ENCODE data around the gene IL1B.

The IL1B gene

DNA sequence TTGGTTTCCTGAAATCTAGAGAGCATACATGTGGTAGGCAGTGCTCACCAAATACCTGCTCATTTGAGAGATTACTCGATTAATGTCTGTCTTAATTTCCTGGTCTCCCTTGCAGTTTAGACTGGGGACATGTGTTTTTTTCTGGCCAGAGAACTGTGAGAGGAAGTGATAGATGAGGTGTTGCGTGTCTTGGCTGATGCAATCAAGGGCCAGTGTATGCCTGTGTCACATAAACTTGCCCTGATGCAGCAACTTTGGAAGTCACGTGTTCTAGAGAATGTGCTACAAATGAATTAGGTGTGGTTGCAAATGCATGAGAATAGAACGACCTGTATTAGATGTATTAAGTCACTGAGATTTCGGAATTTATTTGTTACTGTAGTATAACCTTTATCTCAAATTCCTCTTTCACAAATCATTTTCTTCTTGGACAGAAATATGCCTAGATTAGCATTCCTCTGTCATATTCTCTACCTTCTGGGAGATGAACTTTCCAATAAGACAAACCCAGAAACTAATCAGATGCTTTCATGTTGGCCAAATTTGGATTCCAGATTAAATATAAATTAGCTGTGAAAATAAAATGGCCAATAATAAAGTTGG, 42.3 kb downstream of the IL1B start:
- H3K4me2 ChIP-seq (ENCODE audit: low read length), result 0 out of 2 replicates have a peak overlapping the region, but pooled peaks have one; percentile 32

GRCh38 chr2:112793449-112793978, 43.1 kb downstream of the IL1B start:
- H3K27me3 ChIP-seq (ENCODE audit: insufficient read depth, low read length), result no peaks in the 10 kb centered on the region
- no peaks in the 10 kb centered on the region for H4K20me1 ChIP-seq (ENCODE audit: insufficient read depth, low read length)
- H3K36me3 ChIP-seq (ENCODE audit: insufficient read depth, low read length), result no peaks in the 10 kb centered on the region
- H3K27ac ChIP-seq (ENCODE audit: low read depth, low read length, poor library complexity, severe bottlenecking), result no peak overlapping the region
- no peaks in the 10 kb centered on the region for H3K9me3 ChIP-seq (ENCODE audit: low read length)
- H3F3A ChIP-seq (ENCODE audit: insufficient read depth, low read length), result no peaks in the 10 kb centered on the region
- no peak overlapping the region for H2AFZ ChIP-seq (ENCODE audit: low read length)
- no peak overlapping the region for H3K4me2 ChIP-seq (ENCODE audit: low read length)
- peaks cover 12% of the 10 kb centered on the region for H3K4me1 ChIP-seq (ENCODE audit: insufficient read depth, low read length, severe bottlenecking)
- no peaks in the 10 kb centered on the region for H3K79me2 ChIP-seq (ENCODE audit: insufficient read depth, low read length)
- no peaks in the 10 kb centered on the region for H3K9me2 ChIP-seq (ENCODE audit: low read depth, low read length)
- no peak overlapping the region for H3K9ac ChIP-seq (ENCODE audit: low read length)
- H3K4me3 ChIP-seq (ENCODE audit: low read depth, low read length, poor library complexity, severe bottlenecking), result no peak overlapping the region
- TF ChIP-seq, protein P1, sequence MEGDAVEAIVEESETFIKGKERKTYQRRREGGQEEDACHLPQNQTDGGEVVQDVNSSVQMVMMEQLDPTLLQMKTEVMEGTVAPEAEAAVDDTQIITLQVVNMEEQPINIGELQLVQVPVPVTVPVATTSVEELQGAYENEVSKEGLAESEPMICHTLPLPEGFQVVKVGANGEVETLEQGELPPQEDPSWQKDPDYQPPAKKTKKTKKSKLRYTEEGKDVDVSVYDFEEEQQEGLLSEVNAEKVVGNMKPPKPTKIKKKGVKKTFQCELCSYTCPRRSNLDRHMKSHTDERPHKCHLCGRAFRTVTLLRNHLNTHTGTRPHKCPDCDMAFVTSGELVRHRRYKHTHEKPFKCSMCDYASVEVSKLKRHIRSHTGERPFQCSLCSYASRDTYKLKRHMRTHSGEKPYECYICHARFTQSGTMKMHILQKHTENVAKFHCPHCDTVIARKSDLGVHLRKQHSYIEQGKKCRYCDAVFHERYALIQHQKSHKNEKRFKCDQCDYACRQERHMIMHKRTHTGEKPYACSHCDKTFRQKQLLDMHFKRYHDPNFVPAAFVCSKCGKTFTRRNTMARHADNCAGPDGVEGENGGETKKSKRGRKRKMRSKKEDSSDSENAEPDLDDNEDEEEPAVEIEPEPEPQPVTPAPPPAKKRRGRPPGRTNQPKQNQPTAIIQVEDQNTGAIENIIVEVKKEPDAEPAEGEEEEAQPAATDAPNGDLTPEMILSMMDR (IDR thresholded peaks at IDR 0.05; ENCODE audit: low read length), result no peak
- TF ChIP-seq EZH2 (IDR thresholded peaks at IDR 0.05; ENCODE audit: borderline replicate concordance, low read length), result no peak

More for the DNA sequence above, 42.3 kb downstream of the IL1B start:
- Histone ChIP-seq H3K9ac (ENCODE audit: low read length) (no peak overlapping the region), H3K9me2 (ENCODE audit: low read depth, low read length) (no peaks in the 10 kb centered on the region), H3K9me3 (ENCODE audit: low read length) (no peaks in the 10 kb centered on the region), H3K36me3 (ENCODE audit: insufficient read depth, low read length) (no peaks in the 10 kb centered on the region), H3K27me3 (ENCODE audit: insufficient read depth, low read length) (no peaks in the 10 kb centered on the region), H3K27ac (ENCODE audit: low read depth, low read length, poor library complexity, severe bottlenecking) (no peak overlapping the region), H3F3A (ENCODE audit: insufficient read depth, low read length) (no peaks in the 10 kb centered on the region), H2AFZ (ENCODE audit: low read length) (no peak overlapping the region), H3K79me2 (ENCODE audit: insufficient read depth, low read length) (no peaks in the 10 kb centered on the region), H4K20me1 (ENCODE audit: insufficient read depth, low read length) (no peaks in the 10 kb centered on the region), H3K4me1 (ENCODE audit: insufficient read depth, low read length, severe bottlenecking) (peaks cover 12% of the 10 kb centered on the region), H3K4me3 (ENCODE audit: low read depth, low read length, poor library complexity, severe bottlenecking) (no peak overlapping the region)
- no peak for TF ChIP-seq EZH2 (IDR thresholded peaks at IDR 0.05; ENCODE audit: borderline replicate concordance, low read length)
- TF ChIP-seq, protein P1 (IDR thresholded peaks at IDR 0.05; ENCODE audit: low read length), result no peak

GRCh38 chr2:112792419-112792818, 44.2 kb downstream of the IL1B start:
- TF ChIP-seq EZH2 (IDR thresholded peaks at IDR 0.05; ENCODE audit: borderline replicate concordance, low read length), result no peak
- TF ChIP-seq, protein P1 (IDR thresholded peaks at IDR 0.05; ENCODE audit: low read length), result no peak
- H3K4me1 ChIP-seq (ENCODE audit: insufficient read depth, low read length, severe bottlenecking), result peaks cover 12% of the 10 kb centered on the region
- no peaks in the 10 kb centered on the region for H3K9me2 ChIP-seq (ENCODE audit: low read depth, low read length)
- H3K4me3 ChIP-seq (ENCODE audit: low read depth, low read length, poor library complexity, severe bottlenecking), result no peak overlapping the region
- no peaks in the 10 kb centered on the region for H3K27me3 ChIP-seq (ENCODE audit: insufficient read depth, low read length)
- no peak overlapping the region for H3K4me2 ChIP-seq (ENCODE audit: low read length)
- no peaks in the 10 kb centered on the region for H3F3A ChIP-seq (ENCODE audit: insufficient read depth, low read length)
- no peaks in the 10 kb centered on the region for H3K36me3 ChIP-seq (ENCODE audit: insufficient read depth, low read length)
- no peak overlapping the region for H2AFZ ChIP-seq (ENCODE audit: low read length)
- no peaks in the 10 kb centered on the region for H3K9me3 ChIP-seq (ENCODE audit: low read length)
- no peak overlapping the region for H3K27ac ChIP-seq (ENCODE audit: low read depth, low read length, poor library complexity, severe bottlenecking)
- H3K9ac ChIP-seq (ENCODE audit: low read length), result no peak overlapping the region
- no peaks in the 10 kb centered on the region for H4K20me1 ChIP-seq (ENCODE audit: insufficient read depth, low read length)
- no peaks in the 10 kb centered on the region for H3K79me2 ChIP-seq (ENCODE audit: insufficient read depth, low read length)

Data from OCI-LY1 (cell line).